MM.1S (cell line): ENCODE measurements around the gene TGFBR3.

ENCODE experiments used
- CTCF ChIP-seq: fragments of 300-600 bp; sonication (generic); IDR thresholded peaks from 2 replicates; pipeline ENCODE4 v1.5.1; 2016; ENCODE audit warnings: antibody characterized with exemption, low read length, mixed read lengths
- EZH2 ChIP-seq: fragments of 300-600 bp; sonication (generic); optimal IDR thresholded peaks from 2 replicates; pipeline ENCODE3; 2017; ENCODE audit warnings: low read depth, mild to moderate bottlenecking, antibody characterized with exemption, low read length, mixed read lengths
- EZH2phosphoT487 ChIP-seq: fragments of 300-600 bp; sonication (generic); IDR thresholded peaks from 2 replicates; pipeline ENCODE4 v1.6.1; 2018; ENCODE audit warnings: antibody characterized with exemption, low read length

GRCh38 chr1:91879733-91880132 lies 6.2 kb downstream of the TGFBR3 start:
- TF ChIP-seq CTCF (no peak), EZH2 (no peak), EZH2phosphoT487 (no peak)
